HepG2 (cell line): ENCODE measurements around the gene CCT3. TPM values are rescaled to one million over a fixed set of nuclear protein-coding genes. Genes with fewer than 3 reads are reported as not detected.

Experiments used
- ARID3A ChIP-seq: IDR thresholded peaks from 2 replicates; pipeline ENCODE4 v1.6.1; 2012; ENCODE audit warnings: low read depth, low read length, improper control_type of control experiment
- CREB3 ChIP-seq: sonication (generic); formaldehyde crosslinking; IDR thresholded peaks from 2 replicates; pipeline ENCODE4 v1.5.0; 2020; ENCODE audit warnings: missing genetic modification reagents
- E2F5 ChIP-seq: sonication (generic); formaldehyde crosslinking; conservative IDR thresholded peaks from 2 replicates; pipeline ENCODE4 v1.4.0; 2020; ENCODE audit warnings: missing genetic modification reagents
- FUBP1 ChIP-seq: sonication (generic); formaldehyde crosslinking; IDR thresholded peaks from 2 replicates; pipeline ENCODE4 v1.5.1; 2020; ENCODE audit warnings: missing genetic modification reagents, mild to moderate bottlenecking, borderline replicate concordance
- PRDM15 ChIP-seq: sonication (generic); formaldehyde crosslinking; IDR thresholded peaks from 2 replicates; pipeline ENCODE4 v1.4.0; 2020; ENCODE audit warnings: missing genetic modification reagents
- RARA ChIP-seq: IDR thresholded peaks from 2 replicates; pipeline ENCODE4 v1.6.1; 2016; ENCODE audit warnings: missing genetic modification reagents, missing compliant biosample characterization
- REPIN1 ChIP-seq: sonication (generic); formaldehyde crosslinking; IDR thresholded peaks from 2 replicates; pipeline ENCODE4 v1.8.0; 2022; ENCODE audit warnings: missing genetic modification reagents, low read depth, mild to moderate bottlenecking, borderline replicate concordance
- TOPORS ChIP-seq: sonication (generic); formaldehyde crosslinking; IDR thresholded peaks from 2 replicates; pipeline ENCODE4 v1.8.0; 2023; ENCODE audit warnings: mild to moderate bottlenecking, missing genetic modification reagents
- ZNF225 ChIP-seq: sonication (generic); formaldehyde crosslinking; IDR thresholded peaks from 2 replicates; pipeline ENCODE4 v1.4.0; 2020; ENCODE audit warnings: mild to moderate bottlenecking, missing genetic modification reagents
- ZNF232 ChIP-seq: sonication (generic); formaldehyde crosslinking; IDR thresholded peaks from 2 replicates; pipeline ENCODE4 v1.4.0; 2020; ENCODE audit warnings: missing genetic modification reagents, borderline replicate concordance
- ZNF414 ChIP-seq: sonication (generic); formaldehyde crosslinking; IDR thresholded peaks from 2 replicates; pipeline ENCODE4 v1.5.0; 2020; ENCODE audit warnings: missing genetic modification reagents
- ZNF800 ChIP-seq: sonication (generic); formaldehyde crosslinking; IDR thresholded peaks from 2 replicates; pipeline ENCODE4 v1.4.0; 2020; ENCODE audit warnings: missing genetic modification reagents
- polyA plus RNA-seq, 8 experiments: library from polyadenylated mRNA; depleted of rRNA in 3 of 8; stranded (reverse) in 7 of 8; unstranded in 1 of 8; fragments of >200 nt; fragmentation: Illumina TruSeq in 4 of 8; extraction: Trizol in 4 of 8; gene quantifications; 2 replicates each; pipeline versions ENCODE4 v1.2.1 to v1.2.3, GENCODE V29; 2011 to 2016; ENCODE audit warnings: low read depth in 4 of 8, missing spikeins in 1 of 8, mixed read lengths in 1 of 8; ENCODE audit not compliant: insufficient read depth in 1 of 8
- total RNA-seq, 5 experiments: library from RNA; depleted of rRNA; stranded (reverse); fragments of >200 nt; fragmentation: Illumina TruSeq; extraction: Trizol; gene quantifications; 2 replicates each; pipeline ENCODE4 v1.2.3, GENCODE V29; 2016; ENCODE audit warnings: low read depth in 1 of 5

CCT3 gene
- total and polyA plus RNA-seq, 2 of the 13 experiments (the other 11 are each of a cell fraction or from before 2014, with no cell fraction given): 319 to 615 TPM

- no peak; the same call in 1 of the 2 replicates for TF ChIP-seq FUBP1 (CRISPR knock-in tag)
- TF ChIP-seq TOPORS: peak; percentile 51; the same call in 1 of the 2 replicates
- TF ChIP-seq ZNF232 (CRISPR knock-in tag): peak; percentile 79; the same call in 1 of the 2 replicates
- no peak for TF ChIP-seq E2F5 (CRISPR knock-in tag)
- no peak for TF ChIP-seq ZNF800
- TF ChIP-seq ARID3A: 0 out of 2 replicates have a peak, but pooled peaks have one; percentile 15
- 0 out of 2 replicates have a peak, but pooled peaks have one; percentile 33 for TF ChIP-seq PRDM15
- TF ChIP-seq REPIN1 (CRISPR knock-in tag): peak; percentile 84; the same call in 1 of the 2 replicates
- TF ChIP-seq ZNF414 (CRISPR knock-in tag): peak; percentile 50; the same call in 1 of the 2 replicates
- TF ChIP-seq RARA (CRISPR knock-in tag): peak; percentile 71
- TF ChIP-seq CREB3 (CRISPR knock-in tag): no peak
- TF ChIP-seq ZNF225: peak; percentile 72
Measured at GRCh38 chr1:156291226-156292061, 46.6 kb downstream of the CCT3 start (continued).
